ENCODE measurements around the gene EEIG2.

EEIG2 gene

DNA sequence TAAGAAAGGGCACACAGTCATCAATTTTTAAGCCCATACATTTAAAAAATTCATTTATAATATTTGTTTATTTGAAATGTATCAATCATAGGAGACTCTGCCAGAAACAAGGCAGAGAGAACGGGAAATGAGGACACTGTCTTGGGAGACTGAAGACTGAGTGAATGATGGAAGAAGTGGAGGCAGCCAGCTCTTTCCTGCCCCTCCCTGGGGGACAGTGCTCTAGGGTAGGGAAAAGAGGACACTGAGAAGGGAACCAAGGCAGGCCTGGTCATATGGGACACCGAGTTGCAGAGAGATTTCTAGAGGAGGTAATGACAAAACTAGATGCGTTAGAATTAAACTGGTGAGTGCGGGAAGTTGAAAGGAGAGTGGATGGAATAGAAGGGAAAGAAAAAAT, 31.6 kb downstream of the EEIG2 start:
- no peaks in the 10 kb centered on the region for H3K36me3 ChIP-seq (ENCODE audit: control insufficient read depth, insufficient read depth, low read length)
- TF ChIP-seq, protein P1, sequence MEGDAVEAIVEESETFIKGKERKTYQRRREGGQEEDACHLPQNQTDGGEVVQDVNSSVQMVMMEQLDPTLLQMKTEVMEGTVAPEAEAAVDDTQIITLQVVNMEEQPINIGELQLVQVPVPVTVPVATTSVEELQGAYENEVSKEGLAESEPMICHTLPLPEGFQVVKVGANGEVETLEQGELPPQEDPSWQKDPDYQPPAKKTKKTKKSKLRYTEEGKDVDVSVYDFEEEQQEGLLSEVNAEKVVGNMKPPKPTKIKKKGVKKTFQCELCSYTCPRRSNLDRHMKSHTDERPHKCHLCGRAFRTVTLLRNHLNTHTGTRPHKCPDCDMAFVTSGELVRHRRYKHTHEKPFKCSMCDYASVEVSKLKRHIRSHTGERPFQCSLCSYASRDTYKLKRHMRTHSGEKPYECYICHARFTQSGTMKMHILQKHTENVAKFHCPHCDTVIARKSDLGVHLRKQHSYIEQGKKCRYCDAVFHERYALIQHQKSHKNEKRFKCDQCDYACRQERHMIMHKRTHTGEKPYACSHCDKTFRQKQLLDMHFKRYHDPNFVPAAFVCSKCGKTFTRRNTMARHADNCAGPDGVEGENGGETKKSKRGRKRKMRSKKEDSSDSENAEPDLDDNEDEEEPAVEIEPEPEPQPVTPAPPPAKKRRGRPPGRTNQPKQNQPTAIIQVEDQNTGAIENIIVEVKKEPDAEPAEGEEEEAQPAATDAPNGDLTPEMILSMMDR (IDR thresholded peaks at IDR 0.05; ENCODE audit: insufficient read depth, low read length, poor library complexity, severe bottlenecking): no peak
- DNase-seq (ENCODE audit: extremely low read depth, insufficient read length): no peak
- H3K27me3 ChIP-seq (replicated peaks; ENCODE audit: control insufficient read depth, insufficient read depth, low read length): no peaks in the 10 kb centered on the region
- no peak overlapping the region for H3K4me3 ChIP-seq (replicated peaks; ENCODE audit: low read depth, low read length)

DNA sequence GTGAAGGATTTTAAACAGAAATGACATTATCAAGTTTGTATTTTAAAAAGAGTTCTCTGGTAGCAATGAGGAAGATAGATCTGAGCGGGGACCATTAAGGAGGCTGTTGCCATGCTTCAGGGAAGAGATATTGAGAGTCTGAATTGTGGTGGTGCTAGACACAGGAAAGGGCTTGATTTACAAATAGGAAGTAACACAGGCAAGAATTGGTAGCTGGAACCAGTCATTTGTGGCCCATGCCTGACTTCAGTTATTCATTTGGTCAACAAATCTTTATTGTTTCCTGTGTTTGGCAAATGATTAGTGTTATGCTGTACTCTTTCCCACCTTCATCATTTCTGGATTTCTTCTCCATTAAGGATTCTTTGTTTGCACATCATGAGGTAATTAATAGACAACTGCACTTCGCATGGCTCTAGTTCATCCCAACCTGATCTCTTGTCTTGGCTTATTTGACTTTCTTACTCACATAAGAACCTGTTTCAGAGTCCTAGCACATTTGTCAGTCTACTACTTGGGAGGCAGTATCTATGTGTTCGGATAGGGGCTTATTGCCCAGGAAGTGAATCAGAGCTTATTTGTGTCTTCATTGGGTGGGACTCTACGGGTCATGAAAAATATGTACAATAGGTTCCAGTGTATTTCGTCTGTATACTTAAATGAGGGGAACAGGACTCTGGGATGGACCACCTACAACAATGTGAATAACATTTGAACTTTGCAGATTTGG, 32.3 kb downstream of the EEIG2 start:
- Histone ChIP-seq H3K27me3 (replicated peaks; ENCODE audit: control insufficient read depth, insufficient read depth, low read length) (no peaks in the 10 kb centered on the region), H3K36me3 (ENCODE audit: control insufficient read depth, insufficient read depth, low read length) (no peaks in the 10 kb centered on the region), H3K4me3 (replicated peaks; ENCODE audit: low read depth, low read length) (no peak overlapping the region)
- no peak for DNase-seq (ENCODE audit: extremely low read depth, insufficient read length)
- TF ChIP-seq, protein P1 (IDR thresholded peaks at IDR 0.05; ENCODE audit: insufficient read depth, low read length, poor library complexity, severe bottlenecking): no peak

DNA sequence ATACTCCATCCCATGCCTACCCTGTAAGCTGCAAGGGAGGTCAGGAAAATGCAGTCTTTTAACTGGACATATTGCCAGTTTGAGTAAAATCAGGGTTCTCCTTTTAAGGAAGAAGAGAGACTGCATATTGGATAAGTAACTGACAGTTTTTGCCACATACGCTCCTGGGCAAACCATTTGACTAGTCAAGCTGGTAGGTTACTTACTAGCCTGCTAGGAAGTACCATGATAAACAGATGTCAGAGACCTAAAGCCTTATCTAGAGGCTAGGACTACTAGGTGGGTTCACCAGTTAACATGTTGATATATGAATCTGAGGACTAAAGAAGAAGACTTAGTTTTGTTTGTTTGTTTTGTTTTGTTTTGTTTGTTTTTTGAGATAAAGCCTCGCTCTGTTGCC, 33.5 kb downstream of the EEIG2 start:
- Histone ChIP-seq H3K4me3 (replicated peaks; ENCODE audit: low read depth, low read length) (no peak overlapping the region), H3K27me3 (replicated peaks; ENCODE audit: control insufficient read depth, insufficient read depth, low read length) (no peaks in the 10 kb centered on the region), H3K36me3 (ENCODE audit: control insufficient read depth, insufficient read depth, low read length) (no peaks in the 10 kb centered on the region)
- TF ChIP-seq, protein P1 (IDR thresholded peaks at IDR 0.05; ENCODE audit: insufficient read depth, low read length, poor library complexity, severe bottlenecking): no peak
- DNase-seq (ENCODE audit: extremely low read depth, insufficient read length): no peak

DNA sequence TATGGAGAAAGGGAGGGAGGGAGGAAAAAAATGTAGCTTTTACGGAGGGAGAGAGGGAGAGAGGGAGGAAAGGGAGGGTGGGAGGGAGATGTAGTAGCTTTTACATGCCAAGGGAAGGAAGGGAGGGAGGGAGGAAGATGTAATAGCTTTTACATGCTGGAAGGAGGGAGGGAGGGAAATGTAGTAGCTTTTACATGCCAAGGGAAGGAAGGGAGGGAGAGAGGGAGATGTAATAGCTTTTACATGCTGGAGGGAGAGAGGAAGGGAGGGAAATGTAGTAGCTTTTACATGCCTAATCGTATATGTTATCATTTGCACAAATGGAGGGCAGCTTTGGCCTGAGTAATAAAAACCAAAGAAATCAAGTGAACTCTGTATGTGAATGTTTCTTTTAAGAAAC, 35.6 kb downstream of the EEIG2 start:
- H3K4me3 ChIP-seq (replicated peaks; ENCODE audit: low read depth, low read length): no peak overlapping the region
- no peaks in the 10 kb centered on the region for H3K36me3 ChIP-seq (ENCODE audit: control insufficient read depth, insufficient read depth, low read length)
- TF ChIP-seq, protein P1 (IDR thresholded peaks at IDR 0.05; ENCODE audit: insufficient read depth, low read length, poor library complexity, severe bottlenecking): no peak
- no peak for DNase-seq (ENCODE audit: extremely low read depth, insufficient read length)
- H3K27me3 ChIP-seq (replicated peaks; ENCODE audit: control insufficient read depth, insufficient read depth, low read length): no peaks in the 10 kb centered on the region

DNA sequence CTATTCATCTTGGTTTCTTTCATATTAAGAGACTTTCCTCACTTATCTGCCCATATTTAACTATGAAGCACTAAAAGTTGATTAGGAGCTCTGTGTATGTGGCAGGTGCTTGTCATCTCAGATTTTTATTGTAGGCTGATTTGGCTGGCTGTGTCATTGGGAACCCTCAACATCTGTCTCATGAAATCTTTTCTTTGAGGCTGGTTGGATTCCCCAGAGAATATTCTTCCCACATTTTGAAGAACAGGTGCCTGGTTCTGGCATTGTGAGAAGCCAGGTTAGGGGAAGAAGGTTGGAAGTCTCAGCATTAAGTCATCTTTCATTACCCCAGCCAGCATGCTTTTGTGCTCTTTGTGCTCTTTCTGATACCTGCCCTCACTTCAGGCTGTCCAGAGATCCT, 37.1 kb downstream of the EEIG2 start:
- TF ChIP-seq, protein P1 (IDR thresholded peaks at IDR 0.05; ENCODE audit: insufficient read depth, low read length, poor library complexity, severe bottlenecking): no peak
- Histone ChIP-seq H3K4me3 (replicated peaks; ENCODE audit: low read depth, low read length) (no peak overlapping the region), H3K27me3 (replicated peaks; ENCODE audit: control insufficient read depth, insufficient read depth, low read length) (no peaks in the 10 kb centered on the region), H3K36me3 (ENCODE audit: control insufficient read depth, insufficient read depth, low read length) (no peaks in the 10 kb centered on the region)
- no peak for DNase-seq (ENCODE audit: extremely low read depth, insufficient read length)

DNA sequence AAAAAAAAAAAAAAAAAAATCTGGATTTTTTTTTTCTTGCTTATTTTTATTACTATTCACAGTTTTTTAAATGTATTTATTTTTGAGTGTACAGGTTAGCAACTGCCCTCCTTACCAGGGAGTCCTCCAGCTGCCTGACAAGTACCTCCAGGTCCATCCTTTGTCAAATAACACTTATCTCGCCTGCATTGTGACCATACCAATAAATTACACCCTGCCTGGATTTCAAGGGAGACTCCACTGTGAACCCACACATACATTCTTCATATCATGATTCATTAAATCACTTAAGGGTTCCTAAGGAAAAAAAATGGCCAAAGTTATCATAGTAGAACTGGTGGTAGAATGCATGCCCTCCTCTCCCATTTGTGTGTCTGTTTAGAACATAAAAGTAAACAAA, 38.4 kb downstream of the EEIG2 start:
- TF ChIP-seq, protein P1 (IDR thresholded peaks at IDR 0.05; ENCODE audit: insufficient read depth, low read length, poor library complexity, severe bottlenecking): no peak
- DNase-seq (ENCODE audit: extremely low read depth, insufficient read length): no peak
- H3K27me3 ChIP-seq (replicated peaks; ENCODE audit: control insufficient read depth, insufficient read depth, low read length): no peaks in the 10 kb centered on the region
- H3K36me3 ChIP-seq (ENCODE audit: control insufficient read depth, insufficient read depth, low read length): no peaks in the 10 kb centered on the region
- H3K4me3 ChIP-seq (replicated peaks; ENCODE audit: low read depth, low read length): no peak overlapping the region
